ENCODE results near the gene UBQLN1.
A peak's percentile ranks its signal among the peaks of the same experiment; 100 is the strongest.
"Not testable (repeated sequence)": the region's sequence is repeated elsewhere in the genome, so short reads cannot be mapped to it uniquely, and the experiment has no call there.

UBQLN1 gene

DNA sequence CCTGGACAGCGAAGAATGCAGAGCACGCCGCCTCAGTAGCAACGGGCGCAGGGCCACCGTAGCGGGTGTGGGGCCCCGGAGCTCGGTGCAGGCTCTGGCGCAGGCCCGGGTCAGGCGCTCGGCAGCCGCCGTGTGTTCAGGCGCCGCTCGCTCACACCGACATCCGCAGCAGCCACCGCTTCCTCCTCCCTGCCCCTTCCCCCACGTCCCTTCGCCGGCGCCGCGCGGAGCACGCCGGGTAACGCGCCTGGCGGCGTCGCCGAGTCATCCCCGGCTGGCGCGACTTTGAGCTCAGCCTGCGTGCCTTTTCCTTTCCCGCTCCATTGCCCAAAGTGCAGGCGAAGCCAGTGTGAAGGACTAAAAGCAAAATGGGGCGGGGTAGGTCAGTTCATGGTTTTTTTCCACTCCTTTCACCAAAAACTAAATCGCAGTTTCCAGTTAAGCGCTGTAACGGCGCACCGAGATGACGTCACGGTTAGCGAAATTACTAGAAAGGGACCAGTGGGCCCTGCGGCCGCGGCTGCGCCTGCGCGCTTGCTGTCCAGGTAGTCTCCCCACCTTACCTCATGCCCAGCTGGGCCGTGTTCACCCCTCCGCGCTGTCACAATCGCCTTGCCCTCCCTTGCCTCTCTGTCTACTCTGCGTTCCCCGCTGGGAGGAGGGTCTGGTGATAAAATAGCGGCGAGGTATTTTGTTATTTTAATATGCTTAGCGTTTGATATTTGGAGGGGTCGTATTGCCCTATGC, at the start of gene UBQLN1:
Gene UBQLN1, minus strand, starts transcription at position 191 of the 747 bp plus-strand sequence. CDS start 279 bp downstream, outside the sequence.
- DNase-seq (ENCODE audit: low read depth) = peak; percentile 95

DNA sequence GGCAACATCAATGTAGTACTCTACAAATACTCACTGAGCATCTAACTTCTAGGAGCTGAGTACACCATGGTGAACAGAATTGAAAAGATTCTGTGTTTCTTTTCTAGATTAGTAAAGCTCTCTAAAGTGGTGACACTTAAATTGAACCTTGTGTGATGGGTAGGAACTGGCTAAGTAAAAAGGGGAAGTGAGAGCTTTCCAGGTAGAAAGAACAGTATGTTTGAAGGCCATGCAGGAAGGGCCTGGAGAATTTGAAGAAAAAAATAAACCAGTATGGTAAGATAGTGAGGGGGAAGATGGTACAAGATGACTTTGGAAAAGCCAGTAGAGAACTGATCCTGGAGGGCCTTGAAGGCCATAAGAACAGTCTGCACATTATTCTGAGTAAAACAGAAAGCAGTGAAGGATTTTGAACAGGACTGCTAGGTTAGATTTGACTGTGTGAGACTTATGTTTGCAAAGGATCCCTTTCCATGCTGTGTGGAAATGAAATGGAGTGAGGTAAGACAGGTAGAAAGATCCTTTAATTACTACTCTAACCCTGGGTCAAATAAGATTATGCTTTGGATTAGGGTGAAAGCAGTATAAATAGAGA, 46.7 kb upstream of the UBQLN1 start:
- no peak for DNase-seq (ENCODE audit: low read depth)

DNA sequence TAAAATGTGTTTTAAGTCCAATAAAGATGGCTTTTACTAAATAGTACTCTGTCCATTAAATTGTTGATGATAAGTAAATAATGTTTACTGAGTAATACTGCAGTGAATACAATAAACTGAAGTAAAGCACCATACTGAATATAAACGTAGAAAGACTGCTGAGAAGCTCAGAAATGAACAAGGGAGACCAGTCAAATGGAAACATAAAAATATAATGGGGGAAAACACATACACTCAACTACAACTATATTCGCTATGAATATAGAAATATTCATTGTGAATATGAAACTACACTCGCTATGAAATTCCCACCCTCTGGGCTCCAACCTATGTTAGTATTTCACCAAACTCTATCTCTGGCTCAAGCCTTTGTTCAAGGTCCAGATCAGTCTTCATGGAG, 41.9 kb upstream of the UBQLN1 start:
- DNase-seq (ENCODE audit: low read depth) = no peak

DNA sequence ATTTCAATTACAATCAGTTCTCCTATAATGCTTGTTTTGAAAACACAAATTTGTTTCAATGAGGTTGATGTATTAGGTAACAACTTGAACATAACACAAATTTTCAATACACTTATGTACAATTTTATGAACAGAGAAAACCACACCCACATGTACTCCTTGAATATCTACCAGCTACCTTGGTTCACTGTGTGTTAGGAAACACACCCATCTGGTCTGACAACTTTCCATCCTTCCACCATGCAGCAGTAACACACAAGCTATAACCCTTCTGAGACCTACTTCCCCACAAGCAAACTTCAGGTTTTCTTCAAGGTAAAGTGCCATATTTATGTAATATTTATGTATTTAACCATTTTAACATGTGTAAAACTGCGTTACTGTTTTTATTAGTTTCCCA, 36.4 kb upstream of the UBQLN1 start:
- DNase-seq (ENCODE audit: low read depth) = no peak

DNA sequence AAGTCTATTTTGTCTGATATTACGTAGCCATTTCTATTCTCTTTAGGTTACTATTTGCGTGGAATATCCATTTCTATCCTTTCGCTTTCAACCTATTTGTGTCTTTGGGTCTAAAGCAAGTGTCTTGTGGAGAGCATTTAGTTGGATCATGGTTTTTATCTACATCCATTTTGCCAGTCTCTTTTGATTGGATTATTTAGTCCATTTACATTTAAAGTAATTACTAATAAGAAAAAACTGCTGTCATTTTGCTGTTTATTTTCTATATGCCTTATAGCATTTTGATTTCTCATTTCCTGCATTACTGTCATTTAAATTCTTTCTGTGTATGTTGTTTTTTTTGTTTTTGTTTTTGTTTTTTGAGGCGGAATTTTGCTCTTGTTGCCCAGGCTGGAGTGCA, 26.0 kb upstream of the UBQLN1 start:
- DNase-seq (ENCODE audit: low read depth) = no peak

DNA sequence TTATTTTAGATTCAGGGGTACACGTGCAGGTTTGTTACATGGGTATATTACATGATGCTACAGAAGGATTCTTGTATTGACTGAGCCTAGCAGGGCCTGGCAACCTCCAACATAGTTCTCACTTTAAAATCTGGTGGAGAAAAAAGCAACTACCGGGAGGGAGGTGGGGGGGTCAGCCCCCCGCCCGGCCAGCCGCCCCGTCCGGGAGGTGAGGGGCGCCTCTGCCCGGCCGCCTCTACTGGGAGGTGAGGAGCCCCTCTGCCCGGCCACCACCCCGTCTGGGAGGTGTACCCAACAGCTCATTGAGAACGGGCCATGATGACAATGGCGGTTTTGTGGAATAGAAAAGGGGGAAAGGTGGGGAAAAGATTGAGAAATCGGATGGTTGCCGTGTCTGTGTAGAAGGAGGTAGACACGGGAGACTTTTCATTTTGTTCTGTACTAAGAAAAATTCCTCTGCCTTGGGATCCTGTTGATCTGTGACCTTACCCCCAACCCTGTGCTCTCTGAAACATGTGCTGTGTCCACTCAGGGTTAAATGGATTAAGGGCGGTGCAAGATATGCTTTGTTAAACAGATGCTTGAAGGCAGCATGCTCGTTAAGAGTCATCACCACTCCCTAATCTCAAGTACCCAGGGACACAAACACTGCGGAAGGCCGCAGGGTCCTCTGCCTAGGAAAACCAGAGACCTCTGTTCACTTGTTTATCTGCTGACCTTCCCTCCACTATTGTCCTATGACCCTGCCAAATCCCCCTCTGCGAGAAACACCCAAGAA, 21.0 kb upstream of the UBQLN1 start:
- DNase-seq (ENCODE audit: low read depth) = not testable (repeated sequence)

DNA sequence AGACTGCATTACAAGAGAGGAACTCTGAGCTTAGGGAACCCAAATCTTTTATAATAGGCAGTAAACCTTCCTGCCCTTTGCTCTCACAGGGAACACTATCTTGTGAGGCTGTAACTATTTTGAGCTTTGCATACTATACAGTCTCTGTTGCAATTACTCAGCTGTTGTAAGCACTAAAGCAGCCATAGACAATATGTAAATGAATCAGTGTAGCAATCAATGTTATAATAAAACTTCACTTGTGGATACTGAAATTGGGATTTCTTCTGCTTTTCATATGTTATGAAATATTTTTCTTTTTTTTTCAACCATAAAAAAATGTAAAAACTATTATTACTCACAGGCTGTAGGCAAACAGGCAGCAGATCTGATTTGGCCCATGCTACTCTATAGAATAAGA, 16.7 kb upstream of the UBQLN1 start:
- no peak for DNase-seq (ENCODE audit: low read depth)

DNA sequence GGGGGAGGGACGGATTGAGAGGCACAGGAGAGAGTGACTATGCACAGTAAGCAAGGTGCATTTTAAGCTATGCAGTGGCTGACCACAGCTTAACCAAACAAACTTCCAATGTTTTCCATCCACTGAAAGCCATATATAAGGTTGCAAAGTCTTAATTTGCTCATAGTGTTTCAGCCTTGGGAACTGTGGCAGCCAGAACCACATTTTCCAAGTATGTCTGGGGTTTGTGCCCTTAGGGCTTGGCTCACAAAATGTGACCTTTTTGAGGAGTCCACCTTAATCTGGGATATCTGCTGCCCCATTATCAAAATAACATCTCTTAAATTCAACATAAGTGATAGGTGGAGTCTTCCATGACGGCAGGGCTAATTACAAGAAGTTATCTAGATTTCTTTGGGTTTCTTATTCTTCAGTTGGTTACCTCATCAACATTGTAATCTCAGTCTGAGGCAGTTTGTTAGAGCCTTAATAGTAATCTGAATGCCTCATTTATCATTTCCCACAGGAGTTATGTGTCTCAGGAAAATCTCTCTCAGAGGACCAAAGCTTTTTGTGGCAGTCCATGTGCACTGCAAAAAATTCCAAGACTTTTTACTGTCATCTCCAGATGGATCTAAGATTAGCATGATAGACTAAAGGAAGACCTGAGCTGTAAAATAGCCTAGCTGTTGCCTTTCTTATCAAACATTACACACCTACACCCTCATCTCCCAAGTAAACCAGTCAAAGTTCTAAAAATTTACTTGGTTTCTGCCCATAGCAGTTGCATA, 15.2 kb upstream of the UBQLN1 start:
- peak; percentile 31 for DNase-seq (ENCODE audit: low read depth)

DNA sequence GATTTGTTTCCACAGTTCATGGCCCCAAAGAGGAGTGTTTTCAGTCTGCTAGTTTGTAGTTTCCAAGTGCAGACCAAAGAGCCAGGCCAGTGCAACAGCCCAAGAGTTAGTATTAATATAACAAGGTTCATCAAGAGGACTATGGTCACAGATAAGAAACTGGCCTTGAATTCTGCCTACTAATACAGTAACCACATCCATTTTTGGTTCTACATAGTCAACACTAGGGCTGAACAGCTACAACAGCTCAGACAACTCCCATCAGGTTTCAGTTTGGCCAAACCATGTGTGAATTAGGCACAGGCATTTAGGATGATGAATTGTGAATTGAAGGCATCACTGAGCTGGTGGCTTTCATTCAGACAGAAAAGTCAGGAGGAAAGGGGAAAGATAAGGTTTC, 13.8 kb upstream of the UBQLN1 start:
- no peak for DNase-seq (ENCODE audit: low read depth)

DNA sequence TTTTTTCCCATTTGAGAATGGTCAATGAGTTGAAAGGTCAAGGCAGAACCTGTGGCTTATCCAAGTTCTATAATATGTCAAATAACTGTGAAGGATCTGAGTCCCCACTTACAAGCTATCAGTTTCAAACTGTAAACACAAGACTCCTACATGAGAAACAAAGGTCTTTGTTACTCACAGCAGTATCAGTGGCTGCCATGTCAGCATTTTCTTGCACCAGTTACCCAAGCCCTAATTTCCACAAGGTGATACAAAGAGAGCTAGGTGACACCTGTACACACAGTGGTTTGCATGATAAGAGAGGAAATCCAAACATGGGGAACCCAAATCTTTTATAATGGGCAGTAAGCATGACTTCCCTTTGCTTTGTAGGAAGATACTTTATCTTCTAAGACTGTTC, 8.0 kb upstream of the UBQLN1 start:
- no peak for DNase-seq (ENCODE audit: low read depth)

DNA sequence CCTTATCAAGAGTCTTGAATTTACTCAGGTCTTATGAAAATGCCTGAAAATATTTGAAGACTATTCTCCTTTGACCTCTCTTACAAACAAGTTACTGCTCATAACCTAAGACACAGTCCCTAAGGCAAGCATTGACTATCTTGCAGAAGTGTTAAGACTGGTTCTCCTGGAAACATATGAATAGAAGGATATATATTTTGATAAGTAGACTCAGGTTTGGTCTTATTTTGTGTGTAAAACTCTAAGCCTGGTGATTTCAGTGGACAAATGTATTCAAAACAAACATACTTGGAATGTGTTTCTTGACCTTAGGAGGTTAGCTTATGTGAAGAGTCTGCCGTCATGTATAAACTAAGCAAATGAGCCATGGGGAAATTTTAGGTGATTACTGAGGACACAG, 7.5 kb upstream of the UBQLN1 start:
- DNase-seq (ENCODE audit: low read depth) = no peak

DNA sequence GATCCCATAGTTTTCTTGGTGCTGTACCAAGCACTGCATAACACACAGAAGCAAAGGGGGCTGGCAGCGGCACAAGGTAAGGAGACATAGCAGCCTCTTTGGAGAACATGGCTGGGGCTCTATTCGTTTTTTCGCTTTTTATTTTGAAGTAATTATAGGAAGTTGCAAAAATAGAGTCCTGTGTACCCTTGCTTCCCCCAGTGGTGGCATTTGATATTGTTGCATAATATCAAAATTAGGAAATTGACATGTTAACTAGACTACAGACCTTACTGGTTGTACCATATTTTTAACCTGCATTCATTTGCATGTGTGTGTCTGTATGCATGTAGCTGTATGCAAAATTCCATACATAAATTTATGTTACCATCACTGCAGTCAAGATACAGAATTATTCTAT, 6.6 kb upstream of the UBQLN1 start:
- DNase-seq (ENCODE audit: low read depth) = no peak

DNA sequence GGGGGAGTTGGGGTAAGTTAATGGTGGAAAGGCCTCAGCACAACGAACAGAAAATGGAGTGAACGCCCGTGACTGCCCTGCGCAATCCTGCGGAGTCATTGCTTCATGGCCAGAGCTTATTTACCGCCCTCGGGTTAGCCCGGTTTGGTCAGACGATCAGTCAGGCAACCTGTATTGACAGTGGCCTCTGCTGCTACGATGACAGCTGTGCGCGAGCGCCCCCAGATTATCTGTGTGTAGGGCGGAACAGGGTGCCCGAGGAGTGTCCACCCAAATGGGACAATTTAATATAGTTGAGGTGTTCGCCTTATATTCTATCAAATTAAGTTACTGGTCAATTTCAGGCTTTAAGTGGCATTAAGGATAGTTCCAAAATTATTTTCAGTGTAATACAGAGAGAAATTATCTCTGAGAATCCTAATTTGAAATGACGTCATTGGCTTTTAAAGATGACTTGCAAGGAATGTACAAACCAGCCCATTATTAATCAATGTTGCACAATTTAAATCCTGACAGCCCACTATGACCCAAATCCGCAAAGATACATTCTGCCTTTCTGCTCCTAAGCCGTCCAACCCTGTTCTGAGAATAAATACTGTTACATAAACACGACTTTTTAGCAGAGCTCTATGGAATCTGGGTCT, 879 bp upstream of the UBQLN1 start:
- peak; percentile 89 for DNase-seq (ENCODE audit: low read depth)

DNA sequence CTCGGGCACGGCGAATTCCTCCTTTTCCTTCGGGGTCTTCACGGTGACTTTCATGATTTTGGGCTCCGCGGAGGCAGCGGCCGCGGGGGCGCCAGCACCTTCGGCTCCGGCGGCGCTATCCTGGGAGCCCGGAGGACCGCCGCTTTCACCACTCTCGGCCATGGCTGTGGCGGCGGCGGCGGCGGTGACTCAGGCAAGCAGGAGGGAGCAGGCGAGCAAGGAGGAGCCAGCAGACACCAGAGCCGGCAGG, 315 bp downstream of the UBQLN1 start:
- DNase-seq (ENCODE audit: low read depth) = peak; percentile 73

DNA sequence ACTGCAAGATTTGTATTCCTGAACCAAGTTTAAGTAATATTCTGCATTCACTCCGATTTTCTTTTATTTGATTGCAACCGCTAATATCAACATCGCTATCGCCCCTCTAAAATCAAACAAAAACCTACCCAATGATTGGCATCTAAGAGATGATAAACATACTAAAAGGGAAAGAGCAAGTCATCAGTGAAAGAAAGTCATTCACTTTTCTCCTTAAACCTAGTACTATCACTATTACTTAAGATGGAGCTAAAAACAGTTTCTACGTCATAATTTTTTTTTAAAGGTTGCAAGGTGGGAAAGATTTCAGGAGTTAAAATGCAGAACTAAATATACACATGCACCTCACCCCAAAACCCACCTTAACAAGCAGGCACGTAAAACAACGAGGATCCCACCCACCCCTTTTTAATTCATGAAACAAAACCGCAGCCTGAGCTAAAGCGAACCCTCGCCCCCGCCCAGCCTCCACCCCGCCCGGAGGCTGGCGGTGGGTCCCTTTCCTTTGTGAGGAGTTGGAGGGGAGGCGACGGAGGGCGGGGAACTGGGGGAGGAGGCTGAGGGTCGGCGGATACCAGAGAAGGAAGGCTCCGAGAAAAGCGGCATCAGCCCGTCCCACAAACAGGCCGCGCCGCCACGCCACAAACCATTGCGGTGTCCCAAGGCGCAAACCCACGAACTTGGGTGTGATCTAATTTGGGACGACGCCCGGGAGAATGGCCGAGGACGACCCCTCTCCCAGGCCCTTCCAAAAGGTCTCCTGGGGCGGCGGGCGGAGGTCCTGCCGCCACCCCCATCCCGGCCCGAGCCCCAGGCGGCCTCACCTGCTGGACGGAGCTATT, 861 bp downstream of the UBQLN1 start:
- DNase-seq (ENCODE audit: low read depth) = no peak

DNA sequence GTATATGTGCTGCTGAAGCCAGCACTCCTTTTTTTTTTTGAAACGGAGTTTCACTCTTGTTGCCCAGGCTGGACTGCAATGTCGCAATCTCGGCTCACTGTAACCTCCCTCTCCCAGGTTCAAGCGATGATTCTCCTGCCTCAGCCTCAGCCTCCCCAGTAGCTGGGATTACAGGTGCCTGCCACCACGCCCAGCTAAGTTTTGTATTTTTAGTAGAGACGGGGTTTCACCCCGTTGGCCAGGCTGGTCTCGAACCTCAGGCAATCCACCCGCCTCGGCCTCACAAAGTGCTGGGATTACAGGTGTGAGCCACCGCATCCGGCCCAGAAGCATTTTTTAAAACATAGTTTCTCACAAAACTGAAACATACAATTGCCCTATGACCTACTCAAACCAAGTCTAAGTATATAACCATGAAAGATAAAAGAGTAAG, 2.5 kb downstream of the UBQLN1 start:
- DNase-seq (ENCODE audit: low read depth) = not testable (repeated sequence)

DNA sequence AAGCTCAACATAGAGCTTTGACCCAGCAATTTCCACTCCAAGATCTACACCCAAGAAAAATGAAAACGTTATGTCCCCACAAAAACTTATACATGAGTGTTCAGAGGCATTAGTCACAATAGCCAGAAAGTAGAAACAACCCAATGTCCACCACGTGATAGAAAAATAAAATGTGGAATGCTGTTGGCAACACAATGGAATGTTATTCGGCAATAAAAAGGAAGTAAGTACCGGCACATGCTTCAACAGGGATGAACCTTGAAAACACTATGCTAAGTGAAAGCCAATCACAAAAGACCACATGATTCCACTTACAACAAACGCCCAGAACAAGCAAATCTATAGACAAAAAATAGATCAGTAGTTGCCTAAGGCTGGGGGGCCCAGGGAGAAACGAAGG, 6.0 kb downstream of the UBQLN1 start:
- peak; percentile 84 for DNase-seq (ENCODE audit: low read depth)

DNA sequence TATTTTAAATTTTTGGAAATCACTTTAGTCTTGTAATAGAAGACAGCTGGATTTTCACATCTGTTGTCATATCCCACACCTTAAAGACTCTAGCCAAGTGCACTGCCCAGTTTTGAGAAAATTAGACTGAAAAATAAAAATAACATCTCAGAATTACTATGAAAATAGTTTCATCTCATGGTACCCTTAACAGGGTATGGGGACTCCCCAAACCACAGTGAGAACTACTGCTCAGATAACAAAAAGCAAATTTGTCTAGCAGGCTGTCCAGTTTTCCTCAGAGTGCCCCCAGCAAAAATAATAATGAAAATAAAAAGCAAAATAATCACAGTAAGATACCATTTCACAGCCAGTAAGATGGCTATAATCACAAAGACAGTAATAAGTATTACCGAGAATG, 6.5 kb downstream of the UBQLN1 start:
- no peak for DNase-seq (ENCODE audit: low read depth)

DNA sequence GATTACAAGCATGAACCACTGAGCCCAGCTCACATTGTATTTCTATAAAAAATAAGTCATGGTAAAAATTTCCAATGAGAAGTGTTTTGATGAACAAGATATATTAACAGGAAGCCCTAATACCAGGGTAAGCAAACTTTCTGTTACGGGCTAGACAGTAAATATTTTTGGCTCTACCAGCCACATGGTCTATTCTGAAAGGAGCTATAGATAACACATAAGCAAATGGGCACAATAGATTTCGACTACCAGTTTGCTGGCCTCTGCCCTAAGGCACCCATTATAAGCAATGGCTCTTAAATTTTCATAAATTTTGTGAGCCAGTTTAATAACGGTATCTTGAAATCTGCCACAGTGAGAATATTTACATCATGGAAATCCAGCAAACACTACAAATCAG, 8.1 kb downstream of the UBQLN1 start:
- no peak for DNase-seq (ENCODE audit: low read depth)

DNA sequence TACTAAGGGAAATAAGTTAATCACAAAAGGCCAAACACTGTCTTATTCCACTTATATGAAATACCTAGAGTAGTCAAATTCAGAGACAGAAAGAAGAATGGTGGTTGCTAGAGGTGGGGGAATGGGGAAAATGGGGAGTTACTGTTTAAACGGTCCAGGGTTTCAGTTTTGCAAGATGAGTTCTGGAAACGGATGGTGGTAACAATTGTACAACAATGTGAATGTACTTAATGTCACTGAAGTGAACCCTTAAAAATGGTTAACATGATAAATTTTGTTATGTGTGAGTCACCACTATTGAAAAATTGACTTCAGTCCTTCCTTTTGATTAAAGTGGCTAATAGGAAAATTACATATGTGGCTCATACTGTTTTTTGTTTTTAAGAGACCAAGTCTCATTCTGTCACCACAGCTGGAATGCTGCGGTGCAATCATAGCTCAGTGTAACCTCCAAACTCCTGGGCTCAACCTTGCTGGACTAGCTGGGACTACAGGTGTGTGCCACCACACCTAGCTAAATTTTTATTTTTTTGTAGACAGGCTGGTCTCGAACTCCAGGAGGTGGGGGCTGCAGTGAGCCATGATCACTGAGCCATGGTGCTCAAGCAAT, 8.7 kb downstream of the UBQLN1 start:
- no peak for DNase-seq (ENCODE audit: low read depth)

DNA sequence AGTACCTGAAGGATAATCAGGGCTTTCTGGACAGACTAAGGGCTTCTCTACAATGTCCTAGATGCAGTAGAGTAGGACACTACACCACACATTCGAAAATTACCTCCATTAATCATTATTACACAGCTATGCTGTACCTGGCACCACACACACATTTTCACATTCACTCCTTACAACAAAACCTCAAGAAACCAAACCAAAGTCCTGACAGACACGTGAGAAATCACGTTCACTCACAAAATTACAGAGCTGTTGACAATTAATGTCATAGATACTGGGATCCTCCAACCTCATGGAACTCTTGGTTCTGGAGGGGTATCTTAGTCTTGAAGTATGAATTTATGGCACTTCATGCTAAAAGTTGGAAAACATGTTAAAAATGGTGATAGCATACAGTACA, 16.3 kb downstream of the UBQLN1 start:
- no peak for DNase-seq (ENCODE audit: low read depth)

Measured in amniotic epithelial cell (primary cell).